PC-3 (cell line): ENCODE results near the gene VANGL2. TPM values are rescaled to one million over a fixed set of nuclear protein-coding genes. Genes with fewer than 3 reads are reported as not detected.

Experiments used
- ATAC-seq: fragments of 200-7000 bp; cut with Tn5 transposase; 2 replicates; pipeline ENCODE4 v1.9.1; 2020; ENCODE audit warnings: mild to moderate bottlenecking, moderate library complexity
- BruUV-seq: library from RNA; stranded (reverse); fragments of 400-500 nt; replicated peaks from 2 replicates; lab custom pipeline; 2021; lab: Mats Ljungman, UMichigan
- CTCF ChIA-PET: fragments of 300-600 bp; sonication (Branson Sonifier 250); formaldehyde crosslinking; loops from one replicate; lab custom pipeline; 2022; ENCODE audit warnings: antibody characterized with exemption; lab: Charles Lee
- POLR2A ChIA-PET: fragments of 300-600 bp; sonication (Branson Sonifier 250); formaldehyde crosslinking; loops from one replicate; lab custom pipeline; 2022; ENCODE audit warnings: antibody characterized with exemption; ENCODE audit not compliant: unreplicated experiment; lab: Charles Lee
- DNase-seq: peaks from one replicate; pipeline ENCODE4 v3.0.0-alpha.2; 2015
- H2AFZ ChIP-seq: fragments of 300-600 bp; sonication (generic); 2 replicates; pipeline ENCODE4 v1.6.0; 2016; ENCODE audit warnings: antibody characterized with exemption, low read length
- H3F3A ChIP-seq: fragments of 300-600 bp; sonication (generic); one replicate; pipeline ENCODE4 v1.6.0; 2017; ENCODE audit warnings: antibody characterized with exemption, low read length, control low read depth, mild to moderate bottlenecking; ENCODE audit not compliant: unreplicated experiment
- H3K27ac ChIP-seq: fragments of 300-600 bp; sonication (generic); 2 replicates; pipeline ENCODE4 v1.5.1; 2016; ENCODE audit warnings: mild to moderate bottlenecking, low read length
- H3K27me3 ChIP-seq: fragments of 300-600 bp; sonication (generic); 2 replicates; pipeline ENCODE4 v1.6.1; 2016; ENCODE audit warnings: low read length, mixed read lengths
- H3K36me3 ChIP-seq: fragments of 300-600 bp; sonication (generic); 2 replicates; pipeline ENCODE4 v1.6.1; 2016; ENCODE audit warnings: low read depth, mixed run types, low read length, mixed read lengths
- H3K4me1 ChIP-seq: fragments of 300-600 bp; sonication (generic); 2 replicates; pipeline ENCODE4 v1.5.1; 2016; ENCODE audit warnings: low read length; ENCODE audit not compliant: insufficient read depth
- H3K4me2 ChIP-seq: fragments of 300-600 bp; sonication (generic); 2 replicates; pipeline ENCODE4 v1.6.0; 2016; ENCODE audit warnings: low read length
- H3K4me3 ChIP-seq: fragments of 300-600 bp; sonication (generic); 2 replicates; pipeline ENCODE4 v1.5.1; 2016; ENCODE audit warnings: mild to moderate bottlenecking, low read length, mixed read lengths
- H3K79me2 ChIP-seq: fragments of 300-600 bp; sonication (generic); 2 replicates; pipeline ENCODE4 v1.6.1; 2017; ENCODE audit warnings: low read length, mixed read lengths
- H3K9ac ChIP-seq: fragments of 300-600 bp; sonication (generic); 2 replicates; pipeline ENCODE4 v1.6.0; 2016; ENCODE audit warnings: mild to moderate bottlenecking, low read length
- H3K9me2 ChIP-seq: fragments of 300-600 bp; sonication (generic); replicated peaks from 2 replicates; pipeline ENCODE4 v1.6.1; 2016; ENCODE audit warnings: mixed run types, low read length, mixed read lengths
- H3K9me3 ChIP-seq: fragments of 300-600 bp; sonication (generic); 2 replicates; pipeline ENCODE4 v1.6.1; 2016; ENCODE audit warnings: low read length, mixed read lengths
- H4K20me1 ChIP-seq: fragments of 300-600 bp; sonication (generic); 2 replicates; pipeline ENCODE4 v1.6.1; 2016; ENCODE audit warnings: low read length, mixed read lengths
- EZH2 ChIP-seq: fragments of 300-600 bp; sonication (generic); IDR thresholded peaks from one replicate; pipeline ENCODE4 v1.6.1; 2017; ENCODE audit warnings: antibody characterized with exemption, mild to moderate bottlenecking, low read length; ENCODE audit not compliant: unreplicated experiment
- EZH2phosphoT487 ChIP-seq: fragments of 300-600 bp; sonication (generic); IDR thresholded peaks from 2 replicates; pipeline ENCODE4 v1.6.1; 2018; ENCODE audit warnings: mild to moderate bottlenecking, antibody characterized with exemption, low read length, borderline replicate concordance
- intact Hi-C: fragments of 100-400 bp; cut with micrococcal nuclease; formaldehyde crosslinking; loops from 2 replicates; pipeline ENCODE4 v1.9.0; 2023
- total RNA-seq: library from RNA; depleted of rRNA; stranded (reverse); fragments of >200 nt; gene quantifications from 2 replicates; pipeline ENCODE4 v1.2.3, GENCODE V29; 2014
- TF ChIP-seq, protein P1 (sequence below): fragments of 300-600 bp; sonication (generic); conservative IDR thresholded peaks from 2 replicates; pipeline ENCODE4 v1.5.1; 2017; ENCODE audit warnings: antibody characterized with exemption, low read depth, mild to moderate bottlenecking, low read length

Gene VANGL2
- total RNA-seq, 1 experiment from 2014 or later: 0.44 TPM

DNA sequence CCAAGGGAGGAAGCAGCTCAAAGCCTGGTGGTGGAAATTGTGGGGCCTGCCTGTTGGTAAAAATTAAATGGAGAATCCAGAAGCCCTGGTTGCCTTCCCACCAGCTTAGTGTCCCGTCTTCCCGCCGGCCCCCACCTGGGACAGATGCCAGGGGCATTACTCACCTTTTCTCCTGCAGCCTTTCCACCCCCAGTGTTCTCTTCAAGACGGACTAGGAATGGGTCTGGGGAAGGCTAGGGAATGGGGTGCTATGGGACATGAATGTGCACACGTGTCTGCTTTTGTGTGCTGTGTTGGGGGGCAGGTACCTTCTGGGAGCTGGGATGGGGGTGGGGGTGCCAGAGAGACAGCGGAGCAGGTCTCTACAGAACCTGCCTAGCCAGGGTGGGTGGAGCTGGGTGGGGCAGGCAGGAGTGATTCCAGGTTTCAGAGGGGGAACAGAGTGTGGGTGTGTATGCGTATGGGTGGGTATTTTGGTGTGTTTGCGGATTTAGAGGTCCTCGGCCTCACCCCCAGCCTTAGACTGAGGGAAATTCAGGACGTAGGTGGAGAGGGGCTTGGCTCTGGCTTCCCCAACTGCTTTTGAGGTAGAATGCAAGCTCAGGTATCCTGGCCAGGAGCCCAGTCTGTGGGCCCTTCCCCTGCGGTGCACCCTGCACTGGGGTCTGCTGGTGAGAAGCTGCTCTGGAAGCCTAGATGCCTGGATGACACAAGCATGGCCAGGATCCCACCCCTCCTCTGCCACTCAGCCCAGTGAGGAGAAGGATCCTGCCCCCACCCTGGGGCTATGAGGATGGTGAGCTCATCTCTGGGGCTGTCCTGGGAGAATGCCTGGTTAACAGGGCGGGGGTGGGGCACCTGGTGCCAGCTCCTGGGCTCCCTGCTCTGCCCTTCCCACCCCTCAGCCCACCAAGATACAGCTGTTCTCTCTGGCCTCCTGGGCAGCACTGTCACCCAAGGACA is 7.8 kb downstream of the VANGL2 start:
- H3K4me1 ChIP-seq: peaks cover 25% of the 10 kb centered on the region
- H3K4me2 ChIP-seq: peak overlapping the region; percentile 79
- CTCF ChIA-PET: interaction anchor here (0.5 to 0.6 kb wide), 5 partner anchors 16 to 747 kb away, joined by 3 to 13 read pairs (median 7); no protein-coding TSS in a partner anchor
- no peak for TF ChIP-seq EZH2phosphoT487
- TF ChIP-seq, protein P1, sequence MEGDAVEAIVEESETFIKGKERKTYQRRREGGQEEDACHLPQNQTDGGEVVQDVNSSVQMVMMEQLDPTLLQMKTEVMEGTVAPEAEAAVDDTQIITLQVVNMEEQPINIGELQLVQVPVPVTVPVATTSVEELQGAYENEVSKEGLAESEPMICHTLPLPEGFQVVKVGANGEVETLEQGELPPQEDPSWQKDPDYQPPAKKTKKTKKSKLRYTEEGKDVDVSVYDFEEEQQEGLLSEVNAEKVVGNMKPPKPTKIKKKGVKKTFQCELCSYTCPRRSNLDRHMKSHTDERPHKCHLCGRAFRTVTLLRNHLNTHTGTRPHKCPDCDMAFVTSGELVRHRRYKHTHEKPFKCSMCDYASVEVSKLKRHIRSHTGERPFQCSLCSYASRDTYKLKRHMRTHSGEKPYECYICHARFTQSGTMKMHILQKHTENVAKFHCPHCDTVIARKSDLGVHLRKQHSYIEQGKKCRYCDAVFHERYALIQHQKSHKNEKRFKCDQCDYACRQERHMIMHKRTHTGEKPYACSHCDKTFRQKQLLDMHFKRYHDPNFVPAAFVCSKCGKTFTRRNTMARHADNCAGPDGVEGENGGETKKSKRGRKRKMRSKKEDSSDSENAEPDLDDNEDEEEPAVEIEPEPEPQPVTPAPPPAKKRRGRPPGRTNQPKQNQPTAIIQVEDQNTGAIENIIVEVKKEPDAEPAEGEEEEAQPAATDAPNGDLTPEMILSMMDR: no peak
- TF ChIP-seq EZH2: no peak
- DNase-seq: peak; percentile 84
- H4K20me1 ChIP-seq: no peaks in the 10 kb centered on the region
- POLR2A ChIA-PET: no interaction called here
- H3K27ac ChIP-seq: peak overlapping the region; percentile 59
- H3F3A ChIP-seq: no peaks in the 10 kb centered on the region
- H2AFZ ChIP-seq: peak overlapping the region; percentile 24
- H3K27me3 ChIP-seq: peaks cover 11% of the 10 kb centered on the region
- H3K9me3 ChIP-seq: no peaks in the 10 kb centered on the region
- H3K9ac ChIP-seq: 0 out of 2 replicates have a peak overlapping the region, but pooled peaks have one; percentile 9
- H3K36me3 ChIP-seq: no peaks in the 10 kb centered on the region
- H3K79me2 ChIP-seq: no peaks in the 10 kb centered on the region
- H3K4me3 ChIP-seq: peak overlapping the region; percentile 46; the same call in 1 of the 2 replicates
- H3K9me2 ChIP-seq: no peaks in the 10 kb centered on the region
- ATAC-seq: peak; percentile 42
- no TSS peak for BruUV-seq
- intact Hi-C loops: no loop called here

DNA sequence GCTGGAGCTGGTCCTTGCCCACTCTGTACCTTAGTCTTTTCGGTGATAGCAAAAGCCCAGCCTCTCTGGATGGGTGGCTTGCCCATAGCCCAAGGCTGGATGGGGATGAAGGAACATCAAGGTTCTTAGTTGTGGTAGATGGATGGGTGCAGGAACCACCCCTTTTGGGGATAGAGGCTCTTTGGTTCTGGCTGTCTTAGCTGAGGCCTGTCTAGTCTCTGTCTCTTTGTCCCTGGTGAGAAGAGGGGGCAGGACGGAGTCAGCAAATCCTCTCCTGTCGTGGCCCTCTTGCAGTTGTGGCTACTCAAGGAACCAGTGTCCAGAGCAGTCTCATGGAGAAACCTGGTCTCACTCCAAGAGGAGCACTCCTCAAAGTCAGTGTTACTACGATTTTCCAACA is 8.5 kb downstream of the VANGL2 start:
- H3K4me1 ChIP-seq: peaks cover 25% of the 10 kb centered on the region
- H3K9me3 ChIP-seq: no peaks in the 10 kb centered on the region
- H3K36me3 ChIP-seq: no peaks in the 10 kb centered on the region
- H3K27me3 ChIP-seq: peaks cover 8% of the 10 kb centered on the region
- H2AFZ ChIP-seq: peak overlapping the region; percentile 24
- no peaks in the 10 kb centered on the region for H3K9me2 ChIP-seq
- intact Hi-C loops: no loop called here
- no peak overlapping the region for H3K27ac ChIP-seq
- H3K79me2 ChIP-seq: no peaks in the 10 kb centered on the region
- no TSS peak for BruUV-seq
- POLR2A ChIA-PET: no interaction called here
- H3K9ac ChIP-seq: no peak overlapping the region
- no peak for ATAC-seq
- H4K20me1 ChIP-seq: no peaks in the 10 kb centered on the region
- no peaks in the 10 kb centered on the region for H3F3A ChIP-seq
- TF ChIP-seq, protein P1: no peak
- no peak for TF ChIP-seq EZH2
- TF ChIP-seq EZH2phosphoT487: no peak
- CTCF ChIA-PET: interaction anchor here (0.5 kb wide), 1 partner anchor 748 kb away, joined by 3 read pairs; no protein-coding TSS in a partner anchor
- H3K4me2 ChIP-seq: peak overlapping the region; percentile 79
- H3K4me3 ChIP-seq: no peak overlapping the region
- DNase-seq: no peak

GRCh38 chr1:160409486-160409885 is 9.1 kb downstream of the VANGL2 start:
- Histone ChIP-seq H3K4me2 (no peak overlapping the region), H3K27ac (no peak overlapping the region), H3K9ac (no peak overlapping the region), H3K4me3 (no peak overlapping the region), H3K79me2 (no peaks in the 10 kb centered on the region), H3K9me2 (no peaks in the 10 kb centered on the region), H4K20me1 (no peaks in the 10 kb centered on the region), H3K36me3 (no peaks in the 10 kb centered on the region), H2AFZ (no peak overlapping the region), H3K27me3 (0 out of 2 replicates have a peak, but pooled peaks cover 10% of the 10 kb centered on the region), H3F3A (no peaks in the 10 kb centered on the region), H3K4me1 (peaks cover 25% of the 10 kb centered on the region), H3K9me3 (no peaks in the 10 kb centered on the region)
- ChIA-PET POLR2A (no interaction called here), CTCF (no interaction called here)
- BruUV-seq: no TSS peak
- intact Hi-C loops: no loop called here
- TF ChIP-seq EZH2 (no peak), EZH2phosphoT487 (no peak)
- TF ChIP-seq, protein P1: no peak
- DNase-seq (no peak), ATAC-seq (no peak)
